ENCODE results near the gene BPTF.
"Not testable (repeated sequence)": the region's sequence is repeated elsewhere in the genome, so short reads cannot be mapped to it uniquely, and the experiment has no call there.

BPTF gene

GRCh38 chr17:68015081-68015723 lies 189.9 kb downstream of the BPTF start:
- no peak for DNase-seq

- DNase-seq = no peak
These were observed 191.5 kb downstream of the BPTF start for GRCh38 chr17:68016838-68017237.

GRCh38 chr17:68018493-68018892 lies 193.2 kb downstream of the BPTF start:
- DNase-seq = not testable (repeated sequence)

- DNase-seq = no peak
These were observed 194.0 kb downstream of the BPTF start for GRCh38 chr17:68019336-68019674.

DNA sequence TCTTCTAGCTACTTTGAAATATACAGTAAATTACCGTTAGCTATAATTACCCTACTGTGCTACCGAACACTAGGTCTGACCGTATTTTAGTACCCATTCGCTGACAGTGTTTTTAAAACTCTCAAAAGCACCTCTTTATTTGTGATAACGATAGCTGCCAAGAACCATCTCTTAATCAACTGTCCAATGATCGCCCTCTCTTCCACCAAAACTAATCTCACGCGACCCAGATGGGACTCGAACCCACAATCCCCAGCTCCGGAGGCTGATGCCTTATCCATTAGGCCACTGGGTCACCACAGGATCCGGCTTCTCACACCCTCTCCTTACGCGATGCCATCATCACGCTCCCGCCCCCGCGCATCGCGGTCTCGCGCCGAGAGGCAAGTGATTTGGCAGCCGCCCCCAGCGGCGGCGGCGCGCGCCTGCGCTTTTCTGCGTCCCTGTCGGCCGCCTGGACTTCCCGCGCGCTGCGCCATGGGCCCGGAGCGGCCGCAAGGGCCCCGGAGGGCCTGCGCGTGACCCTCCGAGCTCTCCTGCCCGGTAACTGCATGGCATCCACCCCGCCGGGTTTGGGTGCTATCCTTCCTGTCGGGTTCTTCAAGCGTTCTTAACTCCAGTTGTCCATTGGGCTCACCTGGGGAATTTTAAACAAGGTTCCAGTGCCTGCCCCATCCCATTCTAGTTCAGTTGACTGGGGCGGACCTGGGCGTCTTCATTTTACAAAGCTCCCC lies 194.5 kb downstream of the BPTF start:
- DNase-seq = peak; percentile 99

- no peak for DNase-seq
These were observed 195.1 kb downstream of the BPTF start for GRCh38 chr17:68020409-68020756.

DNA sequence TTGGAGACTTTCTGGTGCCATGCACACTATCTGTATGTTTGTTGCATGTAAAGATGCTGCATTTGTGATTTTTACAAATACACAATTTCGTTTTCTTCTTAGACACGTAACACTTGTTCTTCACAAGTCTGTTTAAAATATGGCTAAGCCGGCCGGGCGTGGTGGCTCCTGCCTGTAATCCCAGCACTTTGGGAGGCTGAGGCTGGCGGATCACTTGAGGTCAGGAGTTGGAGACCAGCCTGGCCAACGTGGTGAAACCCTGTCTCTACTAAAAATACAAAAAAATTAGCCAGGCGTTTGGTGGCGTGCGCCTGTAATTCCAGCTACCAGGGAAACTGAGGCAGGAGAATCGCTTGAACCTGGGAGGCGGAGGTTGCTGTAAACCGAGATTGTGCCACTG lies 195.5 kb downstream of the BPTF start:
- DNase-seq = not testable (repeated sequence)

DNA sequence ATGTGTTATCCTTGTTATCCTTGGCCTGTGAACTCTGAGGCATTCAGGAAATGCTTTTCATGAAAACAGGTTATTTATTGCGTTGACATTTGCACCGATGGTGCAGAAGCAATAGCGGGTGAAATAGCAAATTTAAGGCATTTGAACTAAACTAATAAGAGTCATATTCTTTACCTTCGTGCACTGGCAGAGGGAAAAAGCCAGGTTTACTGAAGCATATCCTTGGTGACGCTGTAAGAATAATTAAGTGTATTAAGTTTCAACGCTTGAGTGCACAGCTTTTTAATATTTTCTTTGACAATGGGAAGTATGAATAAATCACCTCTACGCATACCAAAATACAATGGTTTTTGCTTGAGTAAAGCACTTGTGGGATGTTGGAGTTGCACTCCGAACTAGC lies 196.7 kb downstream of the BPTF start:
- DNase-seq = no peak

- not testable (repeated sequence) for DNase-seq
These were observed 197.2 kb downstream of the BPTF start for GRCh38 chr17:68022547-68022946.

GRCh38 chr17:68029512-68030215 lies 204.4 kb downstream of the BPTF start:
- no peak for DNase-seq
